Stimulated activated CD4-positive, alpha-beta T cell treated with anti-CD3 and anti-CD28 coated beads, TNF-alpha, amount 100 ng/mL, for 4 hours (primary cell): ENCODE results near the gene RASSF10.
"Not testable (repeated sequence)": the region's sequence is repeated elsewhere in the genome, so short reads cannot be mapped to it uniquely, and the experiment has no call there.

Experiments
- DNase-seq, 3 experiments: peaks; one replicate each; pipeline ENCODE4 v3.0.0-alpha.2; 2020; ENCODE audit warnings: low read depth in 3 of 3

RASSF10 gene

GRCh38 chr11:13026722-13027121 lies 17.6 kb downstream of the RASSF10 start:
- no peak for DNase-seq

GRCh38 chr11:13028322-13028721 lies 19.2 kb downstream of the RASSF10 start:
- no peak for DNase-seq

GRCh38 chr11:13029872-13030271 lies 20.8 kb downstream of the RASSF10 start:
- DNase-seq: no peak

GRCh38 chr11:13030857-13031256 lies 21.7 kb downstream of the RASSF10 start:
- DNase-seq: no peak

GRCh38 chr11:13031349-13031748 lies 22.2 kb downstream of the RASSF10 start:
- no peak for DNase-seq

- no peak for DNase-seq
These were observed 24.8 kb downstream of the RASSF10 start for GRCh38 chr11:13033760-13034533.

- no peak for DNase-seq
These were observed 26.6 kb downstream of the RASSF10 start for GRCh38 chr11:13035711-13036110.

- DNase-seq: no peak
These were observed 27.1 kb downstream of the RASSF10 start for GRCh38 chr11:13036235-13036634.

- DNase-seq: no peak
These were observed 29.2 kb downstream of the RASSF10 start for GRCh38 chr11:13038366-13038765.

GRCh38 chr11:13039126-13039525 lies 30.0 kb downstream of the RASSF10 start:
- no peak for DNase-seq

- no peak for DNase-seq
These were observed 31.9 kb downstream of the RASSF10 start for GRCh38 chr11:13040969-13041561.

- no peak for DNase-seq
These were observed 33.8 kb downstream of the RASSF10 start for GRCh38 chr11:13042873-13043342.

GRCh38 chr11:13043912-13044628 lies 35.0 kb downstream of the RASSF10 start:
- DNase-seq: no peak

GRCh38 chr11:13045089-13045488 lies 36.0 kb downstream of the RASSF10 start:
- DNase-seq: not testable (repeated sequence)

- no peak for DNase-seq
These were observed 36.6 kb downstream of the RASSF10 start for GRCh38 chr11:13045734-13046133.

GRCh38 chr11:13046637-13047570 lies 37.8 kb downstream of the RASSF10 start:
- no peak for DNase-seq

- no peak for DNase-seq
These were observed 38.8 kb downstream of the RASSF10 start for GRCh38 chr11:13047884-13048283.

- no peak for DNase-seq
These were observed 42.1 kb downstream of the RASSF10 start for GRCh38 chr11:13051257-13051656.

- no peak for DNase-seq
These were observed 43.0 kb downstream of the RASSF10 start for GRCh38 chr11:13052130-13052571.

GRCh38 chr11:13053255-13053917 lies 44.3 kb downstream of the RASSF10 start:
- no peak for DNase-seq

- DNase-seq: no peak
These were observed 45.2 kb downstream of the RASSF10 start for GRCh38 chr11:13054278-13054677.
